Measurements from ENCODE around the gene RNF14.

GRCh38 chr5:142032747-142033631, 64.1 kb downstream of the RNF14 start:
- no peak for TF ChIP-seq RAD21 (IDR thresholded peaks at IDR 0.05)
- TF ChIP-seq CTCF (IDR thresholded peaks at IDR 0.05; ENCODE audit: low read depth, low read length, missing input control), result no peak

All from liver (tissue), 3 donors.